ENCODE results near the gene CCDC43. TPM values are rescaled to one million over a fixed set of nuclear protein-coding genes. Genes with fewer than 3 reads are reported as not detected.
A peak's percentile ranks its signal among the peaks of the same experiment; 100 is the strongest.

The CCDC43 gene
- total and polyA plus RNA-seq, 2 experiments from 2014 or later: 27.7 to 33.4 TPM

- no peak for TF ChIP-seq CTCF (IDR thresholded peaks at IDR 0.05; ENCODE audit: low read depth, low read length)
- DNase-seq (ENCODE audit: low read depth in 1 of 2, low spot score in 1 of 2): no peak
- no peaks in the 10 kb centered on the region for H3K36me3 ChIP-seq
- no peaks in the 10 kb centered on the region for H3K9me3 ChIP-seq (ENCODE audit: low read depth)
- H3K27ac ChIP-seq: no peak overlapping the region
- H3K4me3 ChIP-seq: no peak overlapping the region
- no peaks in the 10 kb centered on the region for H3K4me1 ChIP-seq (ENCODE audit: low read depth)
- peaks cover 11% of the 10 kb centered on the region for H3K27me3 ChIP-seq
Measured at GRCh38 chr17:44661835-44662234, 27.7 kb downstream of the CCDC43 start.

GRCh38 chr17:44655983-44656710 is 33.4 kb downstream of the CCDC43 start, which contains the start of gene MEIOC:
TSS of gene MEIOC (plus strand) at chr17:44656468. CDS start at chr17:44656614, 146 bp downstream.
- peaks cover 42% of the 10 kb centered on the region for H3K27me3 ChIP-seq
- no peak for TF ChIP-seq CTCF (IDR thresholded peaks at IDR 0.05; ENCODE audit: low read depth, low read length)
- H3K4me3 ChIP-seq: peak within 1 kb of the TSS; percentile 7
- peak; percentile 22 to 48 for DNase-seq (ENCODE audit: low read depth in 1 of 2, low spot score in 1 of 2)
- no peaks in the 10 kb centered on the region for H3K4me1 ChIP-seq (ENCODE audit: low read depth)
- no peaks in the 10 kb centered on the region for H3K9me3 ChIP-seq (ENCODE audit: low read depth)
- no peaks in the 10 kb centered on the region for H3K36me3 ChIP-seq
- no peak within 1 kb of the TSS for H3K27ac ChIP-seq

GRCh38 chr17:44653954-44654353 is 35.6 kb downstream of the CCDC43 start:
- Histone ChIP-seq H3K36me3 (no peaks in the 10 kb centered on the region), H3K27me3 (peaks cover 42% of the 10 kb centered on the region), H3K9me3 (ENCODE audit: low read depth) (no peaks in the 10 kb centered on the region), H3K4me3 (no peak overlapping the region), H3K27ac (no peak overlapping the region), H3K4me1 (ENCODE audit: low read depth) (no peaks in the 10 kb centered on the region)
- DNase-seq (ENCODE audit: low read depth in 1 of 2, low spot score in 1 of 2): no peak
- TF ChIP-seq CTCF (IDR thresholded peaks at IDR 0.05; ENCODE audit: low read depth, low read length): no peak

GRCh38 chr17:44653384-44653783 is 36.2 kb downstream of the CCDC43 start:
- DNase-seq (ENCODE audit: low read depth in 1 of 2, low spot score in 1 of 2): no peak
- Histone ChIP-seq H3K4me1 (ENCODE audit: low read depth) (no peaks in the 10 kb centered on the region), H3K27me3 (peaks cover 42% of the 10 kb centered on the region), H3K4me3 (no peak overlapping the region), H3K9me3 (ENCODE audit: low read depth) (no peaks in the 10 kb centered on the region), H3K36me3 (no peaks in the 10 kb centered on the region), H3K27ac (no peak overlapping the region)
- no peak for TF ChIP-seq CTCF (IDR thresholded peaks at IDR 0.05; ENCODE audit: low read depth, low read length)

- no peak for TF ChIP-seq CTCF (IDR thresholded peaks at IDR 0.05; ENCODE audit: low read depth, low read length)
- H3K36me3 ChIP-seq: no peaks in the 10 kb centered on the region
- H3K27ac ChIP-seq: no peak overlapping the region
- H3K4me1 ChIP-seq (ENCODE audit: low read depth): no peaks in the 10 kb centered on the region
- no peak for DNase-seq (ENCODE audit: low read depth in 1 of 2, low spot score in 1 of 2)
- no peaks in the 10 kb centered on the region for H3K9me3 ChIP-seq (ENCODE audit: low read depth)
- peaks cover 40% of the 10 kb centered on the region for H3K27me3 ChIP-seq
- H3K4me3 ChIP-seq: no peak overlapping the region
Measured at GRCh38 chr17:44652727-44653126, 36.8 kb downstream of the CCDC43 start.
